Progenitor cell of endocrine pancreas (in vitro differentiated cells): ENCODE data around the gene DRAP1. TPM values are rescaled to one million over a fixed set of nuclear protein-coding genes. Genes with fewer than 3 reads are reported as not detected.

ENCODE experiments used
- DNase-seq: peaks from one replicate; pipeline ENCODE4 v3.0.0; 2021; ENCODE audit warnings: low spot score; ENCODE audit not compliant: unreplicated experiment
- H3K27ac Mint-ChIP-seq: 2 replicates; pipeline ENCODE4 v1.8.0; 2021; ENCODE audit warnings: mild to moderate bottlenecking, moderate library complexity, mixed read lengths
- H3K27me3 Mint-ChIP-seq: 2 replicates; pipeline ENCODE4 v1.8.0; 2021; ENCODE audit warnings: mixed read lengths
- H3K36me3 Mint-ChIP-seq: 2 replicates; pipeline ENCODE4 v1.8.0; 2022; ENCODE audit warnings: mixed read lengths; ENCODE audit not compliant: insufficient read depth
- H3K4me1 Mint-ChIP-seq: 2 replicates; pipeline ENCODE4 v1.8.0; 2021; ENCODE audit warnings: low read depth, mixed read lengths
- H3K4me3 Mint-ChIP-seq: 2 replicates; pipeline ENCODE4 v1.8.0; 2021; ENCODE audit warnings: low read depth, mild to moderate bottlenecking, moderate library complexity, mixed read lengths
- H3K9me3 Mint-ChIP-seq: 2 replicates; pipeline ENCODE4 v1.8.0; 2021; ENCODE audit warnings: low read depth, mixed read lengths
- CTCF ChIP-seq: fragments of 200-600 bp; sonication (generic); IDR thresholded peaks from one replicate; pipeline ENCODE4 v1.5.0; 2021; ENCODE audit warnings: antibody characterized with exemption, mild to moderate bottlenecking; ENCODE audit not compliant: unreplicated experiment
- total RNA-seq: library from RNA; stranded (reverse); gene quantifications from 2 replicates; pipeline ENCODE4 v1.2.1, GENCODE V29; 2021

The DRAP1 gene
- total RNA-seq, 1 donor from 2014 or later: 65.8 TPM

GRCh38 chr11:65900125-65900898 lies 18.9 kb upstream of the DRAP1 start, which contains the start of gene FOSL1:
Gene FOSL1 (minus strand): TSS chr11:65900388. CDS start chr11:65900339, 49 bp downstream.
- H3K27ac Mint-ChIP-seq: peak within 1 kb of the TSS; percentile 85
- peak within 1 kb of the TSS; percentile 62 for H3K4me3 Mint-ChIP-seq
- no peaks in the 10 kb centered on the region for H3K36me3 Mint-ChIP-seq
- no peak for TF ChIP-seq CTCF
- no peaks in the 10 kb centered on the region for H3K9me3 Mint-ChIP-seq
- H3K4me1 Mint-ChIP-seq: peaks cover 1% of the 10 kb centered on the region
- DNase-seq: peak; percentile 64
- H3K27me3 Mint-ChIP-seq: peaks cover 73% of the 10 kb centered on the region

- Mint-ChIP-seq H3K4me3 (peak overlapping the region; percentile 60), H3K4me1 (peaks cover 1% of the 10 kb centered on the region), H3K27me3 (peaks cover 70% of the 10 kb centered on the region), H3K36me3 (no peaks in the 10 kb centered on the region), H3K9me3 (no peaks in the 10 kb centered on the region), H3K27ac (no peak overlapping the region)
- no peak for DNase-seq
- TF ChIP-seq CTCF: no peak
Measured at GRCh38 chr11:65900899-65901180, 18.4 kb upstream of the DRAP1 start.

GRCh38 chr11:65903068-65903481 lies 16.2 kb upstream of the DRAP1 start:
- peaks cover 1% of the 10 kb centered on the region for H3K4me1 Mint-ChIP-seq
- no peaks in the 10 kb centered on the region for H3K9me3 Mint-ChIP-seq
- no peaks in the 10 kb centered on the region for H3K36me3 Mint-ChIP-seq
- H3K4me3 Mint-ChIP-seq: no peak overlapping the region
- no peak for TF ChIP-seq CTCF
- H3K27me3 Mint-ChIP-seq: peaks cover 66% of the 10 kb centered on the region
- DNase-seq: no peak
- H3K27ac Mint-ChIP-seq: no peak overlapping the region

- no peak overlapping the region for H3K27ac Mint-ChIP-seq
Measured at GRCh38 chr11:65903715-65904114, 15.5 kb upstream of the DRAP1 start.

GRCh38 chr11:65906602-65907001 lies 12.6 kb upstream of the DRAP1 start:
- Mint-ChIP-seq H3K4me3 (no peak overlapping the region), H3K36me3 (no peaks in the 10 kb centered on the region), H3K27ac (no peak overlapping the region), H3K9me3 (no peaks in the 10 kb centered on the region), H3K4me1 (no peaks in the 10 kb centered on the region), H3K27me3 (peaks cover 55% of the 10 kb centered on the region)
- TF ChIP-seq CTCF: no peak
- DNase-seq: no peak

More at GRCh38 chr11:65903715-65904114, 15.5 kb upstream of the DRAP1 start:
- peaks cover 66% of the 10 kb centered on the region for H3K27me3 Mint-ChIP-seq
- no peak for TF ChIP-seq CTCF
- peaks cover under 1% of the 10 kb centered on the region for H3K4me1 Mint-ChIP-seq
- H3K4me3 Mint-ChIP-seq: no peak overlapping the region
- H3K9me3 Mint-ChIP-seq: no peaks in the 10 kb centered on the region
- no peak for DNase-seq
- H3K36me3 Mint-ChIP-seq: no peaks in the 10 kb centered on the region
